Measurements from ENCODE around the gene ZNF548.
"Not testable (repeated sequence)": the region's sequence is repeated elsewhere in the genome, so short reads cannot be mapped to it uniquely, and the experiment has no call there.

Gene ZNF548

DNA sequence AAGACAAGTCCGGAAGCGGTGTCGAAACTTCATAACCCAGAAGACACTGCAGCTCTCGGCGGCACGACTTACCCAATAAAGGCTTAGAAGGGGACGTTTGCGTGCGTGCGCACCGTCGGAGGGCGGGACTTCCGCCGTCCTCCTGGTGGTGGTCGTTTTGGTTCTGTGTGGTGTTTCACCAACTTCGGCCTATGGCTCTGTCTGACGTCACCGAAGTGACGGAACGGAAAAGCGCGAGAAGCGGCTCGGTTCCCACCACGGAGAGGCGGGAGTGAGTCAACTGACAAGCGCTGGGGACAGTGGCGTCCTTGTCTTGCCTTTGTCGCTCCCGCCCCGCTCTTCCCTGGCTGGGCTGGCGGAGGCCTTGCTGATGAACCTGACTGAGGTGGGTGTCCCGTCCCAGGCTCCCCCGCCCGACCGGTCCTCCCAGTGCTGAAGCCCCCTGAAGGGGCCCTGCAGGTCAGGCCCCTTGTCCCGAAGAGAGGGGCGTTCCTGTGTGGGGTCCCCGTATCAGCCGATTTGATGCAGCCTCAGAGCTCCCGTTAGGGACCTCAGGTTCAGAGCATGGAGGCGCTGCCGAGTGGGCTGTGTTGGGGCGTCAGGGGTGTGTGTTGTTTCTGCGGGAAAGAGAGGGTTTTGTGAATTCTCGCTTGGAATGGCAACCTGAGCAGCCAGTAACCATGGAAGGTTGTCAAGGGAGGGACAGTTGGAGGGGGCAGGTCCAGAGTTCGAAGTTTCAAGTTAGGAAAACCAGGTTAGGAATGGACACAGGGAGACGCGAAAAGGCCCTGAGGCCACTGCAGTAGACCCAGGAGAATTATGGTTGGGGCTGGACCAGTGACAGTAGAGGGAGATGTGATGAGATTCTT is at the start of gene ZNF548:
TSS of gene ZNF548 (plus strand) at position 125 of the 869 bp plus-strand sequence. CDS start at position 371, 246 bp downstream.
- DNase-seq (ENCODE audit: low spot score) = peak; percentile 99

DNA sequence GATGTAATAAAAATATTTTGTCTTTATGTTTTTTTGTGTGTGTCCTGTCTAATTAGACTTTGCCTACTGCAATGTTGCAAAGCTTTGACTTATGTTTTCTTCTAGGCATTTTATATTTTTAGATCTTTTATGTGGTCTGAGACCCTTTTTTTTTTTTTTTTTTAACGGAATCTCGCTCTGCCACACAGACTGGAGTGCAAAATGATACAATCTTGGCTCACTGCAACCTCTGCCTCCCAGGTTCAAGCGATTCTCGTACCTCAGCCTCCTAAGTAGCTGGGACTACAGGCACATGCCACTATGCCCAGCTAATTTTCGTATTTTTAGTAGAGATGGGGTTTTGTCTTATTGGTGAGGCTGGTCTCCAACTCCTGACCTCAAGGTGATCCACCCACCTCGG is 47.1 kb upstream of the ZNF548 start:
- no peak for DNase-seq (ENCODE audit: low spot score)

DNA sequence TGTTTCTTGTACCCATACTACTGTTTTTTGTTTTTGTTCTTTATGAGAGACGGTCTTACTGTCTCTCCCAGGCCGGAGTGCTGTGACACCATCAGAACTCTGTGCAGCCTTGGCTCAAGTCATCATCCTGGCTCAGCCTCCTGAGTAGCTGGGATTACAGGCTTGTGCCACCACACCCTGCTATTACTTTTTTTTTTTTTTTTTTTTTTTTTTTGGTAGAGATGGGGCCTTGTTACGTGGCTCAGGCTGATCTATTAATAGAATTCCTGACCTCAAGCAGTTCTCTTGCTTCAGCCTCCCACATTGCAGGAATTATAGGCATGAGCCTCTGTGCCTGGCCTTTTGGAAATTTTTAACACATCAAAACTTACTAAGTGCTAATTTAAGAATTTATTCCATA is 41.5 kb upstream of the ZNF548 start:
- no peak for DNase-seq (ENCODE audit: low spot score)

- peak; percentile 92 for DNase-seq (ENCODE audit: low spot score)
Measured at GRCh38 chr19:57350877-57351805, 38.5 kb upstream of the ZNF548 start, which contains the start of gene ZNF304. Gene ZNF304, plus strand, starts transcription at chr19:57351271. Its CDS starts 394 bp downstream, at chr19:57351665.

DNA sequence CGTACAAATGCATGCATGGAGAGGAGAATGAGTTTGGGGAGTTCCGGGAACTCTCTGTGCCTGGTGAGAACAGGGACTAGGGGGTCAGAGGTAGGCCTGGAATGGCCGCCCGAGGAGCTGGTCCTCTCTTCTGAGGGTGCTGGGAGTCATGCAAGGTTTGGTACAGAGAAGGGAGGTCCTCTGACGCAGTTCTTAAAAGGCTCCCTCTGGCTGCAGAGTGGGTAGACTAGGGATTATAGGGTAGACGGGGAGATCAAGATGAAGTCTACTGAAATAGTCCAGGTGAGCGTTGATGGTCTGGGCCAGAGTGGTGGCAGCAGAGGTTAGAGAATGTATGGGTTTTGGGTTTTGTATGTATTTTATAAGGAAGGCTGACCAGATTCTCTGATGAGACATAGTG is 37.8 kb upstream of the ZNF548 start:
- DNase-seq (ENCODE audit: low spot score) = no peak

DNA sequence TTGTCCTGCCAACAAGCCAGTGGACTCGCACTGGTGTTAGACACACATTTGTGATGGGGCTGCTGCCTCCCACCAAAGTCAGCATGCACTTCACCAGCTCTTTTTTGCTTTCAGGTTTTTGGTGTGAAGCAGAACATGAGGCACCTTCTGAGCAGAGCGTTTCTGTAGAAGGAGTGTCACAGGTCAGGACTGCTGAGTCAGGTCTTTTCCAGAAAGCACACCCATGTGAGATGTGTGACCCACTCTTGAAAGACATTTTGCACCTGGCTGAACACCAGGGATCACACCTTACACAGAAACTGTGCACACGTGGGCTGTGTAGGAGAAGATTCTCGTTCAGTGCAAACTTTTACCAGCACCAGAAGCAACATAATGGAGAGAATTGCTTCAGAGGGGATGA is 33.7 kb upstream of the ZNF548 start:
- no peak for DNase-seq (ENCODE audit: low spot score)

- DNase-seq (ENCODE audit: low spot score) = no peak
Measured at GRCh38 chr19:57357406-57357805, 32.2 kb upstream of the ZNF548 start.

DNA sequence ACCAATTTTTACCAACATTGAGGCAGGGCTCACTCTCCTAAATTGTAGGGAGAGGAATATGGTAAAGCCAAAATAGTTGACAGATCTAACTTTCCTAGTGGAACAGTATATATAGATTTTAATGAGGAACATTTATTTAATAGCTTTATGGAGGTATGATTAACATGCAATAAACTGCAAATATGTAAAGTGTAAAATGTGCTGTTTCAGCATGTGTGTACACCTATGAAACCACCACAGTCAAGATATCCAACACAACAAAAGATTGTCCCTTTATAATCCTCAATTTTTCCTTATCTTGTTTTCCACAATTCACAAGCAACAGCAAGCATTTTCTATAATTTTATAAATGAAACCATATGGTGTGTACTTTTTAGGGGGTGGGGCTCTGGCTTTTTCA is 30.4 kb upstream of the ZNF548 start:
- DNase-seq (ENCODE audit: low spot score) = no peak

- no peak for DNase-seq (ENCODE audit: low spot score)
Measured at GRCh38 chr19:57362419-57362818, 27.2 kb upstream of the ZNF548 start.

GRCh38 chr19:57362997-57363687 is 26.5 kb upstream of the ZNF548 start, which contains the start of the genes TRAPPC2B and ZNF547:
Gene TRAPPC2B, plus strand, starts transcription at chr19:57363551. Its CDS starts 1,283 bp downstream, at chr19:57364834.
Gene ZNF547, plus strand, starts transcription at chr19:57363551. Its CDS starts 5,005 bp downstream, at chr19:57368556.
- peak; percentile 99 for DNase-seq (ENCODE audit: low spot score)

GRCh38 chr19:57363688-57364181 is 25.9 kb upstream of the ZNF548 start:
- no peak for DNase-seq (ENCODE audit: low spot score)

GRCh38 chr19:57366776-57367175 is 22.9 kb upstream of the ZNF548 start:
- no peak for DNase-seq (ENCODE audit: low spot score)

GRCh38 chr19:57374179-57374578 is 15.5 kb upstream of the ZNF548 start:
- DNase-seq (ENCODE audit: low spot score) = no peak

GRCh38 chr19:57374647-57375046 is 15.0 kb upstream of the ZNF548 start:
- not testable (repeated sequence) for DNase-seq (ENCODE audit: low spot score)

GRCh38 chr19:57376151-57376550 is 13.5 kb upstream of the ZNF548 start:
- DNase-seq (ENCODE audit: low spot score) = no peak

DNA sequence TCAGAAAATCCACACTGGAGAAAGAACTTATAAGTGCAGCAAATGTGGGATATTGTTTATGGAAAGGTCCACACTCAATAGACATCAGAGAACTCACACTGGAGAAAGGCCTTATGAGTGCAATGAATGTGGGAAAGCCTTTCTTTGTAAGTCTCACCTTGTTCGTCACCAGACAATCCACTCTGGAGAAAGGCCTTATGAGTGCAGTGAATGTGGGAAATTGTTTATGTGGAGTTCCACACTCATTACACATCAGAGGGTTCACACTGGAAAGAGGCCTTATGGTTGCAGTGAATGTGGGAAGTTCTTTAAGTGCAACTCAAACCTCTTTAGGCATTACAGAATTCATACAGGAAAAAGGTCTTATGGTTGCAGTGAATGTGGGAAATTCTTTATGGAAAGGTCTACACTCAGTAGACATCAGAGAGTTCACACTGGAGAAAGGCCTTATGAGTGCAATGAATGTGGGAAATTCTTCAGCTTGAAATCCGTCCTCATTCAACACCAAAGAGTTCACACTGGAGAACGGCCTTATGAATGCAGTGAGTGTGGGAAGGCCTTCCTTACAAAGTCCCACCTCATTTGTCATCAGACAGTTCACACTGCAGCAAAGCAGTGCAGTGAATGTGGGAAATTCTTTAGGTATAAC is 12.0 kb upstream of the ZNF548 start:
- DNase-seq (ENCODE audit: low spot score) = no peak

DNA sequence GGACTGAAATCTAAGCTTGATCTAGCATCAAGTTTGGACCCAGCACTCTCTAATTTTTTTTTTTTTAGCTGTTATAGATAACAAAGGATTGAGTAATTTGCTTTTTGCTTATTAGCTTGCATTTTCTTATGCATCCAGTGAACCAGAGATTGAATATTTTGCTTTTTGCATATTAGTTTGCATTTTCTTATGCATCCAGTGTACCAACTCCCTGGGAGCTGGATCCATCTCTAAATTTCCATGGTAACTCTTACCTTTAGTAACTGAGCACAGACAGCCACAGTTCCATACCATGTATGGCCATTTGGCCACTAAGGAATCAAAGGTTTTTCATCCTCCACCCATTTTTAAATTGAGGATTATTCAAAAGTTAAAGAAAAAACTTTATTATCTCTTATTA is 8.7 kb upstream of the ZNF548 start:
- DNase-seq (ENCODE audit: low spot score) = no peak

DNA sequence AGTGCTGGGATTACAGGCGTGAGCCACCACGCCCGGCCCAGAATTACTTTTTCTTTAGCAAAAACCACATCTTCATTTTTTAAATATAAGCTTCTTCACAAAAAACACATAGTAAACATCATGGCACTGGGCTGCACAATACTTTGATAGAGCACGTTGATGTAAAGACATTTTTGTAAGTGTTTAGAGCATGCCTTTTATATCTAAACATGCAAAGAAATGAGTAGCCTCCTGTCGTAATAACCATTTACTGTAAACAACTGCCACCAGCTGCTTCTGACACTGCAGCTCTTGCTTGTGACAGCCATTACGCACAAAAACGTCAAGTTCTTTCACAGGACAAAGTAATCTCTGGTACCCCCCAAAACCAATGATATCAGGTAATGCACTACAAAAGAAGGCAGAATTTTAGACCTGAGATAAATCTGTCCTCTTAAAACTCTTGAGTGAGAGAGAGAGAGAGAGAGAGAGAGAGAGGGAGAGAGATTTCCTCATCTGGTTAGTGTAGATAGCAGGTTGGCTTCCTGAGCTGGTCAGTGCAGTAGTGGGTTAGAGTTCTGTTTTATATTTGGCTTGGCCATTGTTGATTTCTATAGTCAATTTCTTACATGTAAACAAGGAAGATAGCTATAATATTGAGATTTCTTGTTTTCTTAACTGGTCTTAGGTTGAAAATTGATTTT is 6.7 kb upstream of the ZNF548 start:
- no peak for DNase-seq (ENCODE audit: low spot score)

GRCh38 chr19:57389194-57389729 is 392 bp upstream of the ZNF548 start:
- no peak for DNase-seq (ENCODE audit: low spot score)

DNA sequence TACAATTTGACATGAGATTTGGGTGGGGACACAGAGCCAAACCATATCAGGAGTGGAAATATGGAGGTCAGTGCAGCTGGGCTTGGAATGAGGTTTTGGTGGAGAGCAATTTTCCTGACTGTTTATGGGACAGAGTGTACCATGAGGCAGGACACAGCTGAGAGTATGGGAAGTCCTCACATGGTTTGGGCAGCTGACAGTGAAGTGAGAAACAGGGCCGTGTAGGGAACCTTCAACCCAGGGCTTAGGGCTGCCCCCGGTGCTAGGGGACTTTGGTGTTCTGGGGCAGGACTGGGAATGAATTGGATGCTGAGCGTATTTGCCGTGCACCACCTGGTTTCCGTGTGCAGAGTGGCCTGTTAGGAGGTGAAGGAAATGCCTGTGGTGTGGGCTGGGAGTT is 6.1 kb downstream of the ZNF548 start:
- DNase-seq (ENCODE audit: low spot score) = no peak

All from ecto neural progenitor cell (in vitro differentiated cells).